H1 (cell line): ENCODE results near the gene MAN2A1. TPM values are rescaled to one million over a fixed set of nuclear protein-coding genes. Genes with fewer than 3 reads are reported as not detected.

ENCODE experiments used
- CTCF ChIA-PET: fragments of 300-600 bp; sonication (Branson Sonifier 250); formaldehyde crosslinking; loops from one replicate; lab custom pipeline; 2021; ENCODE audit not compliant: partially characterized antibody; lab: Charles Lee
- POLR2A ChIA-PET: fragments of 300-600 bp; sonication (Branson Sonifier 250); formaldehyde crosslinking; loops from one replicate; lab custom pipeline; 2021; ENCODE audit warnings: inconsistent platforms; ENCODE audit not compliant: partially characterized antibody; lab: Charles Lee
- DNase-seq, 2 experiments: peaks; one replicate each; pipeline versions ENCODE4 v3.0.0 to v3.0.0-alpha.2; 2010 to 2022; ENCODE audit warnings: low spot score in 2 of 2, low read depth in 1 of 2, mixed read lengths in 1 of 2
- FAIRE-seq: peaks from 2 replicates; lab custom pipeline; 2011; peaks lifted over from hg19 to GRCh38; lab: Jason Lieb, UNC
- H2AFZ ChIP-seq: 2 replicates; pipeline ENCODE4 v1.8.1; 2012; ENCODE audit warnings: low read length, inconsistent platforms
- H2AK5ac ChIP-seq: 2 replicates; pipeline ENCODE4 v1.6.1; 2013; ENCODE audit warnings: low read depth, low read length
- H2BK120ac ChIP-seq: replicated peaks from 2 replicates; pipeline ENCODE3; 2013; ENCODE audit warnings: low read depth, low read length, inconsistent platforms
- H2BK12ac ChIP-seq: 2 replicates; pipeline ENCODE4 v1.6.1; 2013; ENCODE audit warnings: low read depth, low read length
- H2BK15ac ChIP-seq: 2 replicates; pipeline ENCODE4 v1.6.1; 2013; ENCODE audit warnings: low read length
- H2BK20ac ChIP-seq: 2 replicates; pipeline ENCODE4 v1.6.1; 2013; ENCODE audit warnings: low read length
- H2BK5ac ChIP-seq: 2 replicates; pipeline ENCODE4 v1.6.1; 2013; ENCODE audit warnings: low read depth, low read length
- H3K14ac ChIP-seq: 2 replicates; pipeline ENCODE4 v1.6.1; 2013; ENCODE audit warnings: inconsistent platforms; ENCODE audit not compliant: insufficient read length
- H3K18ac ChIP-seq: 2 replicates; pipeline ENCODE4 v1.6.1; 2013; ENCODE audit warnings: low read length; ENCODE audit errors: extremely low read depth
- H3K23ac ChIP-seq: 2 replicates; pipeline ENCODE4 v1.6.1; 2013; ENCODE audit warnings: inconsistent platforms; ENCODE audit not compliant: insufficient read length
- H3K23me2 ChIP-seq: 2 replicates; pipeline ENCODE4 v1.6.1; 2013; ENCODE audit warnings: low read depth, low read length
- H3K27ac ChIP-seq: 2 replicates; pipeline ENCODE4 v1.6.1; 2011; ENCODE audit warnings: low read depth, low read length, inconsistent platforms
- H3K27me3 ChIP-seq, 4 experiments: replicated peaks in 1 of 4; 1 replicate in 1 of 4; 2 replicates in 3 of 4; pipeline versions ENCODE4 v1.6.1 to v1.8.1; 2011 to 2013; ENCODE audit warnings: low read length in 3 of 4, mild to moderate bottlenecking in 3 of 4, inconsistent platforms in 2 of 4, mixed read lengths in 2 of 4, moderate library complexity in 1 of 4; ENCODE audit not compliant: control insufficient read depth in 3 of 4, insufficient read depth in 3 of 4; ENCODE audit errors: extremely low read depth in 1 of 4
- H3K36me3 ChIP-seq, 4 experiments: 2 replicates each; pipeline versions ENCODE4 v1.6.1 to v1.8.1; 2011 to 2013; ENCODE audit warnings: mild to moderate bottlenecking in 4 of 4, low read length in 3 of 4, moderate library complexity in 2 of 4, control low read depth in 1 of 4, inconsistent platforms in 1 of 4; ENCODE audit not compliant: insufficient read depth in 4 of 4, control insufficient read depth in 2 of 4
- H3K4ac ChIP-seq: replicated peaks from 2 replicates; pipeline ENCODE3; 2013; ENCODE audit warnings: low read length, low read depth, mixed read lengths, inconsistent platforms; ENCODE audit not compliant: insufficient read length
- H3K4me1 ChIP-seq, 4 experiments: replicated peaks in 1 of 4; 1 replicate in 1 of 4; 2 replicates in 3 of 4; pipeline versions ENCODE4 v1.6.1 to v1.8.1; 2011 to 2013; ENCODE audit warnings: low read length in 3 of 4, inconsistent platforms in 2 of 4, mixed read lengths in 1 of 4; ENCODE audit not compliant: insufficient read depth in 4 of 4, control insufficient read depth in 3 of 4
- H3K4me2 ChIP-seq, 2 experiments: 2 replicates each; pipeline versions ENCODE4 v1.6.1 to v1.8.1; 2011 to 2013; ENCODE audit warnings: low read depth in 2 of 2, low read length in 2 of 2, control low read depth in 1 of 2, inconsistent platforms in 1 of 2, mild to moderate bottlenecking in 1 of 2; ENCODE audit not compliant: insufficient read depth in 1 of 2
- H3K4me3 ChIP-seq, 4 experiments: fragments of 200-600, 300-600 bp in 1 of 4; sonication (generic), shearing (Covaris generic), sonication (Bioruptor Twin) in 1 of 4; 2 replicates each; pipeline versions ENCODE4 v1.5.1 to v1.8.1; 2011 to 2016; ENCODE audit warnings: low read length in 4 of 4, low read depth in 3 of 4, control low read depth in 2 of 4, inconsistent platforms in 2 of 4, mild to moderate bottlenecking in 2 of 4, mixed read lengths in 1 of 4, moderate library complexity in 1 of 4; ENCODE audit not compliant: insufficient read depth in 2 of 4; ENCODE audit errors: extremely low read depth in 1 of 4
- H3K56ac ChIP-seq: replicated peaks from 2 replicates; pipeline ENCODE3; 2013; ENCODE audit warnings: low read depth, mild to moderate bottlenecking, mixed read lengths, low read length, inconsistent platforms; ENCODE audit not compliant: insufficient read length
- H3K79me1 ChIP-seq: 2 replicates; pipeline ENCODE4 v1.6.1; 2013; ENCODE audit warnings: low read depth, low read length, control low read depth
- H3K79me2 ChIP-seq, 2 experiments: 2 replicates each; pipeline versions ENCODE4 v1.6.1 to v1.8.1; 2012 to 2013; ENCODE audit warnings: low read length in 2 of 2, mild to moderate bottlenecking in 2 of 2, inconsistent platforms in 1 of 2; ENCODE audit not compliant: insufficient read depth in 2 of 2, control insufficient read depth in 1 of 2
- H3K9ac ChIP-seq, 4 experiments: replicated peaks in 1 of 4; 1 replicate in 1 of 4; 2 replicates in 3 of 4; pipeline versions ENCODE4 v1.6.1 to v1.8.1; 2011 to 2013; ENCODE audit warnings: low read depth in 3 of 4, low read length in 3 of 4, control low read depth in 2 of 4, mild to moderate bottlenecking in 2 of 4, moderate library complexity in 2 of 4, inconsistent platforms in 1 of 4; ENCODE audit errors: extremely low read depth in 1 of 4
- H3K9me3 ChIP-seq, 2 experiments: 2 replicates each; pipeline versions ENCODE4 v1.6.1 to v1.8.1; 2012 to 2013; ENCODE audit warnings: mild to moderate bottlenecking in 2 of 2, moderate library complexity in 2 of 2, control low read depth in 1 of 2, inconsistent platforms in 1 of 2, low read depth in 1 of 2, low read length in 1 of 2, mixed read lengths in 1 of 2; ENCODE audit not compliant: insufficient read depth in 2 of 2
- H4K20me1 ChIP-seq, 2 experiments: replicated peaks in 1 of 2; 2 replicates each; pipeline versions ENCODE3 to v1.8.1; 2011 to 2013; ENCODE audit warnings: inconsistent platforms in 2 of 2, low read length in 2 of 2, mild to moderate bottlenecking in 1 of 2; ENCODE audit not compliant: insufficient read depth in 2 of 2, control insufficient read depth in 1 of 2
- H4K5ac ChIP-seq: 2 replicates; pipeline ENCODE4 v1.6.1; 2013; ENCODE audit warnings: low read length, low read depth, mixed read lengths, inconsistent platforms; ENCODE audit not compliant: insufficient read length
- H4K8ac ChIP-seq: 2 replicates; pipeline ENCODE4 v1.8.0; 2013; ENCODE audit warnings: mild to moderate bottlenecking, moderate library complexity, low read length, inconsistent platforms; ENCODE audit not compliant: insufficient read depth; ENCODE audit errors: extremely low read depth
- H4K91ac ChIP-seq: replicated peaks from 2 replicates; pipeline ENCODE3; 2013; ENCODE audit warnings: low read length, mixed read lengths, inconsistent platforms; ENCODE audit not compliant: insufficient read length
- BACH1 ChIP-seq: IDR thresholded peaks from 2 replicates; pipeline ENCODE4 v1.6.1; 2012; ENCODE audit warnings: low read length, improper control_type of control experiment
- CEBPB ChIP-seq: IDR thresholded peaks from 2 replicates; pipeline ENCODE4 v1.6.1; 2012; ENCODE audit warnings: low read depth, low read length
- CHD2 ChIP-seq: IDR thresholded peaks from 2 replicates; pipeline ENCODE4 v1.6.1; 2012; ENCODE audit warnings: low read length, improper control_type of control experiment
- EP300 ChIP-seq, 2 experiments: IDR thresholded peaks; 1 replicate in 1 of 2; 2 replicates in 1 of 2; pipeline ENCODE4 v1.6.1; 2011 to 2012; ENCODE audit warnings: low read depth in 2 of 2, low read length in 2 of 2, mild to moderate bottlenecking in 2 of 2, borderline replicate concordance in 1 of 2, inconsistent platforms in 1 of 2, moderate library complexity in 1 of 2
- FOSL1 ChIP-seq: IDR thresholded peaks from 2 replicates; pipeline ENCODE4 v1.6.1; 2011; ENCODE audit warnings: mild to moderate bottlenecking, low read depth, low read length, moderate library complexity; ENCODE audit not compliant: insufficient read depth
- GTF2F1 ChIP-seq: IDR thresholded peaks from 2 replicates; pipeline ENCODE4 v1.6.1; 2012; ENCODE audit warnings: low read depth, low read length, improper control_type of control experiment, borderline replicate concordance
- JUND ChIP-seq: IDR thresholded peaks from 2 replicates; pipeline ENCODE4 v1.6.1; 2011; ENCODE audit warnings: mild to moderate bottlenecking, improper control_type of control experiment, low read length
- NANOG ChIP-seq: IDR thresholded peaks from 2 replicates; pipeline ENCODE4 v1.6.1; 2011; ENCODE audit warnings: low read length, low read depth, mild to moderate bottlenecking, inconsistent platforms; ENCODE audit not compliant: insufficient read depth, poor library complexity, severe bottlenecking
- TAF1 ChIP-seq: IDR thresholded peaks from 2 replicates; pipeline ENCODE4 v1.6.1; 2011; ENCODE audit warnings: mild to moderate bottlenecking, low read depth, low read length
- TAF7 ChIP-seq: optimal IDR thresholded peaks from 2 replicates; pipeline ENCODE3; 2011; ENCODE audit warnings: low read depth, mild to moderate bottlenecking, inconsistent platforms, low read length, moderate library complexity, borderline replicate concordance
- WGBS, 2 experiments: shearing (Covaris generic) in 1 of 2; methylation state at CpG; one replicate each; pipeline versions ENCODE4 v1.1.6 to v1.1.7; 2013 to 2015; ENCODE audit warnings: low lambda C conversion rate in 2 of 2, mixed read lengths in 2 of 2, inconsistent platforms in 1 of 2, low coverage in 1 of 2, missing lambda C conversion rate in 1 of 2; ENCODE audit not compliant: insufficient replicate concordance in 2 of 2, insufficient coverage in 1 of 2, insufficient read length in 1 of 2; ENCODE audit errors: extremely low coverage in 1 of 2, missing lambda C conversion rate in 1 of 2; 5-methylcytosine and 5-hydroxymethylcytosine counted together
- polyA plus RNA-seq, 7 experiments: library from polyadenylated mRNA; depleted of rRNA in 3 of 7; stranded (reverse) in 5 of 7; unstranded in 2 of 7; fragments of >200 nt in 5 of 7; fragments of 200-250 nt in 2 of 7; gene quantifications; 1 replicate in 5 of 7; 2 replicates in 1 of 7; 4 replicates in 1 of 7; pipeline versions ENCODE4 v1.2.1 to v1.2.3, GENCODE V29; 2011 to 2013; ENCODE audit warnings: missing spikeins in 2 of 7, mixed read lengths in 2 of 7
- total RNA-seq: library from RNA; stranded (reverse); fragmentation: NEBNext Ultra II Directional; extraction: Animal tissue kit (Norgen Biotek cat#: 25700); gene quantifications from 2 replicates; pipeline ENCODE4 v1.2.1, GENCODE V29; 2021
- TF ChIP-seq, protein P1 (sequence below), 3 experiments: IDR thresholded peaks; 1 replicate in 2 of 3; 2 replicates in 1 of 3; pipeline versions ENCODE4 v1.5.1 to v1.6.1; 2011; ENCODE audit warnings: low read length in 3 of 3, mild to moderate bottlenecking in 3 of 3, inconsistent platforms in 2 of 3, low read depth in 1 of 3, moderate library complexity in 1 of 3; ENCODE audit not compliant: insufficient read depth in 1 of 3; ENCODE audit errors: control extremely low read depth in 1 of 3
- TF ChIP-seq, protein P2 (sequence below): IDR thresholded peaks from 2 replicates; pipeline ENCODE4 v1.6.1; 2012; ENCODE audit warnings: inconsistent platforms

MAN2A1 gene
- total and polyA plus RNA-seq, 2 of the 8 experiments (the other 6 are each of a cell fraction or from before 2014, with no cell fraction given) = 29.1 to 102 TPM

DNA sequence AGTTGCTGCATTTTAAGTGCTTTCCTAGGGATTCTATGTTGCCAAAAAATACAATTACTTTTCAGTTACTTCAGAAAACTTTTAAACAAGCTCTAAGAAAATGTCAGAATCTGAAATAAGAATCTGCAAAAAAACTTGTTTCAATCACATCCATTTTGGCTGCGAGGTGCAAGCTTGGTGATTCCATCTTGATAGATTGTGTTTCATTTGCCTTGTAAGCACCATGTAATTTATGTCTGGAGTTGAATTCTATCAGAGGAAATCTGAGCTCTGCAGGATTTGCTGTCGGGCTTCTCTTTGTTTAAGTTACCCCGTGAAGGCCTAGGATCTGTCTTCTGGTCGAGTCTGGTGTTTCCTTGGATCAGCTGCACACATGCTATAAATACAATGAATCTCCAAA is 40.4 kb upstream of the MAN2A1 start:
- Histone ChIP-seq H2AK5ac (no peak overlapping the region), H2BK12ac (no peak overlapping the region), H3K56ac (no peak overlapping the region), H4K20me1 (no peaks in the 10 kb centered on the region), H2BK15ac (no peak overlapping the region), H3K79me2 (no peaks in the 10 kb centered on the region), H3K79me1 (no peaks in the 10 kb centered on the region), H3K9me3 (no peaks in the 10 kb centered on the region), H3K4ac (no peak overlapping the region), H4K5ac (no peak overlapping the region), H2AFZ (0 out of 2 replicates have a peak overlapping the region, but pooled peaks have one; percentile 23), H3K23me2 (no peaks in the 10 kb centered on the region), H2BK5ac (no peak overlapping the region), H3K4me3 (no peak overlapping the region), H3K18ac (no peak overlapping the region), H2BK20ac (no peak overlapping the region), H3K14ac (no peak overlapping the region), H4K8ac (no peak overlapping the region), H2BK120ac (no peak overlapping the region), H3K9ac (no peak overlapping the region), H3K36me3 (no peaks in the 10 kb centered on the region), H3K27ac (no peak overlapping the region), H3K4me1 (peaks cover 0 to 5% (median 2%) of the 10 kb centered on the region in 4 experiments; a peak in 4 of 7 replicates), H4K91ac (no peak overlapping the region), H3K4me2 (no peak overlapping the region), H3K23ac (no peak overlapping the region), H3K27me3 (no peaks in the 10 kb centered on the region)
- POLR2A ChIA-PET = no interaction called here
- DNase-seq = no peak
- 88% methylated on average over 4 of the region's 4 CpGs; no CpG with 5 or more reads in 1 of the 2 experiments for WGBS, 2 experiments
- CTCF ChIA-PET = no interaction called here
- FAIRE-seq = no peak
- TF ChIP-seq CEBPB (no peak), NANOG (no peak), FOSL1 (no peak), GTF2F1 (no peak), CHD2 (no peak), TAF7 (no peak), EP300 (IDR thresholded peaks at IDR 0.05; ENCODE audit: borderline replicate concordance in 1 of 2, low read depth in 2 of 2, low read length in 2 of 2) (no peak), BACH1 (no peak), TAF1 (no peak), JUND (no peak)
- TF ChIP-seq, protein P1, sequence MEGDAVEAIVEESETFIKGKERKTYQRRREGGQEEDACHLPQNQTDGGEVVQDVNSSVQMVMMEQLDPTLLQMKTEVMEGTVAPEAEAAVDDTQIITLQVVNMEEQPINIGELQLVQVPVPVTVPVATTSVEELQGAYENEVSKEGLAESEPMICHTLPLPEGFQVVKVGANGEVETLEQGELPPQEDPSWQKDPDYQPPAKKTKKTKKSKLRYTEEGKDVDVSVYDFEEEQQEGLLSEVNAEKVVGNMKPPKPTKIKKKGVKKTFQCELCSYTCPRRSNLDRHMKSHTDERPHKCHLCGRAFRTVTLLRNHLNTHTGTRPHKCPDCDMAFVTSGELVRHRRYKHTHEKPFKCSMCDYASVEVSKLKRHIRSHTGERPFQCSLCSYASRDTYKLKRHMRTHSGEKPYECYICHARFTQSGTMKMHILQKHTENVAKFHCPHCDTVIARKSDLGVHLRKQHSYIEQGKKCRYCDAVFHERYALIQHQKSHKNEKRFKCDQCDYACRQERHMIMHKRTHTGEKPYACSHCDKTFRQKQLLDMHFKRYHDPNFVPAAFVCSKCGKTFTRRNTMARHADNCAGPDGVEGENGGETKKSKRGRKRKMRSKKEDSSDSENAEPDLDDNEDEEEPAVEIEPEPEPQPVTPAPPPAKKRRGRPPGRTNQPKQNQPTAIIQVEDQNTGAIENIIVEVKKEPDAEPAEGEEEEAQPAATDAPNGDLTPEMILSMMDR (IDR thresholded peaks at IDR 0.05; ENCODE audit: control extremely low read depth in 1 of 3, insufficient read depth in 1 of 3, low read depth in 1 of 3, low read length in 3 of 3) = no peak
- TF ChIP-seq, protein P2, sequence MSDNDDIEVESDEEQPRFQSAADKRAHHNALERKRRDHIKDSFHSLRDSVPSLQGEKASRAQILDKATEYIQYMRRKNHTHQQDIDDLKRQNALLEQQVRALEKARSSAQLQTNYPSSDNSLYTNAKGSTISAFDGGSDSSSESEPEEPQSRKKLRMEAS = no peak
